GM23338 (cell line): ENCODE data around the gene OCIAD1. TPM values are rescaled to one million over a fixed set of nuclear protein-coding genes. Genes with fewer than 3 reads are reported as not detected.

Experiments used
- ATAC-seq: fragments of 200-7000 bp; cut with Tn5 transposase; 3 replicates; pipeline ENCODE4 v1.9.1; 2020
- DNase-seq: peaks from one replicate; pipeline ENCODE4 v3.0.0-alpha.2; 2015; ENCODE audit warnings: low spot score
- H2AFZ ChIP-seq: fragments of 200-600 bp; sonication (generic); 2 replicates; pipeline ENCODE4 v1.8.0; 2016; ENCODE audit warnings: antibody characterized with exemption, mild to moderate bottlenecking, moderate library complexity
- H3F3A ChIP-seq: fragments of 200-600 bp; sonication (generic); replicated peaks from 2 replicates; pipeline ENCODE4 v1.8.0; 2017; ENCODE audit warnings: antibody characterized with exemption, mixed run types, low read depth
- H3K27ac ChIP-seq: fragments of 200-600 bp; sonication (generic); 2 replicates; pipeline ENCODE4 v1.6.1; 2016; ENCODE audit warnings: low read depth
- H3K27me3 ChIP-seq: fragments of 200-600 bp; sonication (generic); 2 replicates; pipeline ENCODE4 v1.8.0; 2016; ENCODE audit warnings: mild to moderate bottlenecking, mixed run types, moderate library complexity; ENCODE audit not compliant: insufficient read depth
- H3K36me3 ChIP-seq: fragments of 200-600 bp; sonication (generic); 2 replicates; pipeline ENCODE4 v1.8.0; 2016; ENCODE audit warnings: mild to moderate bottlenecking; ENCODE audit not compliant: insufficient read depth
- H3K4me1 ChIP-seq: fragments of 200-600 bp; sonication (generic); 2 replicates; pipeline ENCODE4 v1.8.0; 2016; ENCODE audit warnings: mild to moderate bottlenecking, moderate library complexity; ENCODE audit not compliant: insufficient read depth
- H3K4me2 ChIP-seq: fragments of 200-600 bp; sonication (generic); 2 replicates; pipeline ENCODE4 v1.7.1; 2017; ENCODE audit warnings: mixed run types
- H3K4me3 ChIP-seq: fragments of 200-600 bp; sonication (generic); 2 replicates; pipeline ENCODE4 v1.6.1; 2016; ENCODE audit warnings: mixed run types
- H3K79me2 ChIP-seq: fragments of 200-600 bp; sonication (generic); replicated peaks from 2 replicates; pipeline ENCODE4 v1.8.0; 2017; ENCODE audit warnings: mild to moderate bottlenecking; ENCODE audit not compliant: insufficient read depth
- H3K9me2 ChIP-seq: fragments of 200-600 bp; sonication (generic); 2 replicates; pipeline ENCODE4 v1.8.0; 2017; ENCODE audit not compliant: insufficient read depth
- H4K20me1 ChIP-seq: fragments of 200-600 bp; sonication (generic); replicated peaks from 2 replicates; pipeline ENCODE4 v1.8.0; 2017; ENCODE audit warnings: mild to moderate bottlenecking; ENCODE audit not compliant: insufficient read depth
- H3K27ac Mint-ChIP-seq: 2 replicates; pipeline ENCODE4 v1.8.0; 2020; ENCODE audit warnings: inconsistent platforms, mild to moderate bottlenecking, moderate library complexity, mixed read lengths
- H3K27me3 Mint-ChIP-seq: 3 replicates; pipeline ENCODE4 v1.8.0; 2022; ENCODE audit warnings: low read depth, mild to moderate bottlenecking, moderate library complexity, mixed read lengths, inconsistent platforms; ENCODE audit not compliant: insufficient read depth, poor library complexity
- H3K36me3 Mint-ChIP-seq: 3 replicates; pipeline ENCODE4 v1.8.0; 2021; ENCODE audit warnings: low read depth, mild to moderate bottlenecking, inconsistent platforms, moderate library complexity, mixed read lengths
- H3K4me1 Mint-ChIP-seq: 3 replicates; pipeline ENCODE4 v1.8.0; 2020; ENCODE audit warnings: mild to moderate bottlenecking, inconsistent platforms, mixed read lengths
- H3K4me3 Mint-ChIP-seq: 3 replicates; pipeline ENCODE4 v1.8.0; 2021; ENCODE audit warnings: moderate library complexity, mild to moderate bottlenecking, inconsistent platforms, mixed read lengths
- H3K9me3 Mint-ChIP-seq: 3 replicates; pipeline ENCODE4 v1.8.0; 2020; ENCODE audit warnings: moderate library complexity, mild to moderate bottlenecking, inconsistent platforms, mixed read lengths
- CREB1 ChIP-seq: fragments of 250-450 bp; sonication (Bioruptor Pico); IDR thresholded peaks from 2 replicates; pipeline ENCODE4 v1.5.0; 2020; ENCODE audit warnings: low read depth, mild to moderate bottlenecking, moderate library complexity
- CTCF ChIP-seq, 2 experiments: fragments of 200-600 bp in 1 of 2; sonication (generic) in 1 of 2; conservative IDR thresholded peaks; 2 replicates each; pipeline versions ENCODE4 v1.5.1 to v1.6.1; 2016 to 2017; ENCODE audit warnings: antibody characterized with exemption in 2 of 2, low read depth in 2 of 2, mild to moderate bottlenecking in 2 of 2, moderate library complexity in 1 of 2
- ETS1 ChIP-seq: IDR thresholded peaks from 2 replicates; pipeline ENCODE4 v1.6.1; 2016; ENCODE audit warnings: antibody characterized with exemption
- EZH2 ChIP-seq: fragments of 200-600 bp; sonication (generic); IDR thresholded peaks from one replicate; pipeline ENCODE4 v1.8.0; 2017; ENCODE audit warnings: antibody characterized with exemption, mild to moderate bottlenecking, low read depth; ENCODE audit not compliant: unreplicated experiment
- EZH2phosphoT487 ChIP-seq: fragments of 200-600 bp; sonication (generic); IDR thresholded peaks from one replicate; pipeline ENCODE4 v1.8.1; 2018; ENCODE audit warnings: antibody characterized with exemption; ENCODE audit not compliant: unreplicated experiment
- JUNB ChIP-seq: IDR thresholded peaks from one replicate; pipeline ENCODE4 v1.6.1; 2016; ENCODE audit warnings: antibody characterized with exemption; ENCODE audit not compliant: unreplicated experiment
- NANOG ChIP-seq: IDR thresholded peaks from 2 replicates; pipeline ENCODE4 v1.6.1; 2016; ENCODE audit warnings: antibody characterized with exemption, borderline replicate concordance
- POLR2AphosphoS5 ChIP-seq: IDR thresholded peaks from 2 replicates; pipeline ENCODE4 v1.6.1; 2016; ENCODE audit warnings: antibody characterized with exemption, low read depth
- REST ChIP-seq: IDR thresholded peaks from one replicate; pipeline ENCODE4 v1.6.1; 2018; ENCODE audit warnings: antibody characterized with exemption; ENCODE audit not compliant: unreplicated experiment
- STAT1 ChIP-seq: IDR thresholded peaks from one replicate; pipeline ENCODE4 v1.6.1; 2016; ENCODE audit warnings: antibody characterized with exemption; ENCODE audit not compliant: unreplicated experiment
- ZNF114 ChIP-seq: fragments of 250-450 bp; sonication (Bioruptor Pico); IDR thresholded peaks from 2 replicates; pipeline ENCODE4 v1.5.0; 2020; ENCODE audit warnings: mild to moderate bottlenecking, moderate library complexity
- ZNF331 ChIP-seq: fragments of 250-450 bp; sonication (Bioruptor Pico); IDR thresholded peaks from 2 replicates; pipeline ENCODE4 v1.5.0; 2020; ENCODE audit warnings: low read depth, mild to moderate bottlenecking, moderate library complexity
- ZNF462 ChIP-seq: fragments of 250-450 bp; sonication (Bioruptor Pico); IDR thresholded peaks from 2 replicates; pipeline ENCODE4 v1.5.0; 2020; ENCODE audit warnings: mild to moderate bottlenecking, moderate library complexity
- polyA plus RNA-seq: library from polyadenylated mRNA; unstranded; fragments of >200 nt; fragmentation: Nextera tagmentation; extraction: Ambion mirVana; gene quantifications from 2 replicates; pipeline ENCODE4 v1.2.1, GENCODE V29; 2016
- total RNA-seq: library from RNA; depleted of rRNA; stranded (reverse); fragments of >200 nt; shearing (Covaris generic); gene quantifications from 2 replicates; pipeline ENCODE4 v1.2.3, GENCODE V29; 2014

OCIAD1 gene
- total and polyA plus RNA-seq, 2 experiments from 2014 or later = 125 to 190 TPM

- no peak for TF ChIP-seq ZNF331 (CRISPR knock-in tag)
- no peak for TF ChIP-seq ZNF114 (CRISPR knock-in tag)
- TF ChIP-seq NANOG = no peak
- TF ChIP-seq JUNB = no peak
- no peak for TF ChIP-seq ETS1
- TF ChIP-seq REST = no peak
- TF ChIP-seq CTCF (conservative IDR thresholded peaks at IDR 0.05; ENCODE audit: low read depth in 2 of 2) = no peak
- no peak for TF ChIP-seq POLR2AphosphoS5
- no peak for TF ChIP-seq ZNF462 (CRISPR knock-in tag)
- no peak for TF ChIP-seq CREB1 (CRISPR knock-in tag)
- TF ChIP-seq STAT1 = no peak
- no peak for TF ChIP-seq EZH2phosphoT487
- TF ChIP-seq EZH2 = no peak
- Histone ChIP-seq H4K20me1 (no peaks in the 10 kb centered on the region; the same call in 1 of the 2 replicates), H3K4me3 (no peak overlapping the region), H3K36me3 (no peaks in the 10 kb centered on the region), H3F3A (no peaks in the 10 kb centered on the region), H3K9me2 (peaks cover 8% of the 10 kb centered on the region; the same call in 1 of the 2 replicates), H3K79me2 (peaks cover 19% of the 10 kb centered on the region), H3K4me1 (peaks cover 12% of the 10 kb centered on the region), H3K27ac (no peak overlapping the region), H2AFZ (no peak overlapping the region), H3K27me3 (no peaks in the 10 kb centered on the region), H3K4me2 (no peak overlapping the region)
- Mint-ChIP-seq H3K4me1 (peaks cover 20% of the 10 kb centered on the region), H3K27me3 (peaks cover 11% of the 10 kb centered on the region), H3K36me3 (peaks cover 7% of the 10 kb centered on the region; the same call in 2 of the 3 replicates), H3K4me3 (no peak overlapping the region), H3K9me3 (peaks cover 4% of the 10 kb centered on the region; the same call in 1 of the 3 replicates), H3K27ac (no peak overlapping the region)
- DNase-seq (no peak), ATAC-seq (no peak)
Measured at GRCh38 chr4:48908687-48909086, 77.8 kb downstream of the OCIAD1 start.
